GM11168 (cell line): ENCODE results near the gene CC2D2A.
"Not testable (repeated sequence)": the region's sequence is repeated elsewhere in the genome, so short reads cannot be mapped to it uniquely, and the experiment has no call there.

Experiments
- in situ Hi-C: fragments of 300-500 bp; cut with MboI; formaldehyde crosslinking; loops from one replicate; pipeline ENCODE4 v1.12.0; 2022; ENCODE audit warnings: low sequenced_read_pairs; ENCODE audit not compliant: unreplicated experiment

CC2D2A gene

GRCh38 chr4:15610855-15611254 lies 141.2 kb downstream of the CC2D2A start:
- in situ Hi-C loops: no loop called here

- in situ Hi-C loops: no loop called here
Measured at GRCh38 chr4:15612136-15612535, 142.5 kb downstream of the CC2D2A start.

DNA sequence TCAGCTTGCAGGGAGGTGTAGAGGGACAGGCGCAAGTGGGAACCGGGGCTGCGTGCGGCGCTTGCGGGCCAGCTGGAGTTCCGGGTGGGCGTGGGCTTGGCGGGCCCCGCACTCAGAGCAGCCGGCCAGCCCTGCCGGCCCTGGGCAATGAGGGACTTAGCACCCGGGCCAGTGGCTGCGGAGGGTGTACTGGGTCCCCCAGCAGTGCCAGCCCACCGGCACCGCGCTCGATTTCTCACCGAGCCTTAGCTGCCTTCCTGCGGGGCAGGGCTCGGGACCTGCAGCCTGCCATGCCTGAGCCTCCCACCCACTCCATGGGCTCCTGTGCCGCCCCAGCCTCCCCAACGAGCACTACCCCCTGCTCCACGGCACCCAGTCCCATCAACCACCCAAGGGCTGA lies 145.2 kb downstream of the CC2D2A start:
- in situ Hi-C loops: not testable (repeated sequence)

DNA sequence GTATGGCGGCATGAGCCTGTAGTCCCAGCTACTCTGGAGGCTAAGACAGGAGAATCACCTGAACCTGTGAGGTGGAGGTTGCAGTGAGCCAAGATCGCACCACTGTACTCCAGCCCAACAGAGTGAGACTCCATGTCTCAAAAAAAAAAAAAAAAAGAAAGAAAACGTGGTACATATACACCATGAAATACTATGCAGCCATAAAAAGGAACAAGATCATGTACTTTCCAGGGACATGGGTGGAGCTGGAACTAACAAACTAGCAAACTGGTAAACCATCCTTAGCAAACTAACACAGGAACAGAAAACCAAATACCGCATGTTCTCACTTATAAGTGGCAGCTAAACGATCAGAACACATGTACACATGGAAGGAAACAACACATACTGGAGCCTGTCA lies 147.7 kb downstream of the CC2D2A start:
- in situ Hi-C loops: not testable (repeated sequence)

DNA sequence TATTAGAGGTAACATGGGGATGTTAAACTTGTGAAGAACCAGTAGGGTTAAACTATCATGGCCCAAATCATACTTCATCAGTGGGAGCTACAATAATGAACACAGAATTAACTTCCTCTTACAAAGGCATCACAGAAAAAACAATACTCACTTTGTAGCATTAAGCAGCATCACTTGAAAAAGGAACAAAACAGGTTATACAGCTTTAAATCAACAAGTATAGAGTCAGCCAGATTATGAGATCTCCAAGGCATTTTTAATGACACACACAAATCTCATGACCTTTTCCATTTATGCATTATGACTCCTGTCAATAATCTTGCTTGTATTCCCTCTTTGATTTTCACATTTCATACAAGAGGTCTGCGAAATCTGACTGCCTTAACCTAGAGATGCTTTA lies 167.1 kb downstream of the CC2D2A start:
- in situ Hi-C loops: loop anchor here (25.0 kb wide), 1 partner anchor 400 kb away; no protein-coding TSS in a partner anchor

DNA sequence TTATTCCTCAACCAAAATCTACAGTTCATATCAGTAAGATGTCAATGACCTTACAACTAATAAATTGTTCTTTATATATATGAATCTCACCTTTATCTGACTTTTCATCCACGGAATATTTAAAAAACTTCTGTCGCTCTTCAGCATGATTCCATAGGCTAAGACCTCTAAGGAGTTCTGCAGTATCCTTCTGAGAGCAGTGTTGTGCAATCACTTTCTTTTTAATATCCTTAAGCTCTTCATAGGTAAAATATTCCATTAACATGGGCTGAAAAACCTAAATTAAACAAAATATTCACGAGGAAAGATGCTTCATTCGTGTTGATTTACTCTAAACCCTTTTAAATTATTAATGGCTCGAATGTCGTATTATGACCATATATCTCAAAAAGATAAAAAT lies 168.7 kb downstream of the CC2D2A start:
- in situ Hi-C loops: loop anchor here (25.0 kb wide), 1 partner anchor 401 kb away; no protein-coding TSS in a partner anchor

GRCh38 chr4:15648600-15648999 lies 178.9 kb downstream of the CC2D2A start:
- in situ Hi-C loops: loop anchor here (25.0 kb wide), 1 partner anchor 411 kb away; no protein-coding TSS in a partner anchor

DNA sequence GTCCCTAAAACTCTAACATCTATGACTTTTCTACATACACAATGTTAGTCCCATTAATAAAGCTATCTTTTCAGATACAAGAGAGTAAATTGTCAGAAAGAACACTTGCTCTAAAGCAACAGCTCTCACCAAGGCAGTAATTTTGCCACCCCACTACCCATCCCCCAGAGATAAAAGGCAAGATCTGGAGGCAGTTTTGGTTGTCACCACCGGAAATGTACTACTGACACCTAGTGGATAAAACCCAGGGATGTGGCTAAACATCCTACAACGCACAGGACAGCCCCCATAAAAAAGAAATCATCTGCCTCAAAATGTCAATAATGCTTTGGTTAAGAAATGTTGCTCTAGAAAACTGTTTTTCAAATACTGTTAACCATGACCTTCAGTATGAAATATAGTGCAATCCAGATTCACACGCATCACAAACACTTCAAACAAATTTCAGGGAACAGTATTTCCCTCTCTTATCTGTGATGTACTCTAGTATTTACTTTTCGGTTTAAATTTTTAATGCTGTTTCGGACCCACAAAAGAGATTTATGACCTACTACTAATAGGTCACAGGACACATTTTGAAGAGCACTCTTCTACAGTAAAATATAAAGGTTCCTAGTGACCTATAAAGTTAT lies 180.3 kb downstream of the CC2D2A start:
- in situ Hi-C loops: loop anchor here (25.0 kb wide), 1 partner anchor 413 kb away; no protein-coding TSS in a partner anchor
